GM19193 (cell line): Measurements from ENCODE around the gene FUT1.

Experiments
- POLR2A ChIP-seq: IDR thresholded peaks from 4 replicates; pipeline ENCODE4 v1.6.1; 2011; ENCODE audit not compliant: insufficient read depth, insufficient read length; ENCODE audit errors: extremely low read depth

The FUT1 gene

DNA sequence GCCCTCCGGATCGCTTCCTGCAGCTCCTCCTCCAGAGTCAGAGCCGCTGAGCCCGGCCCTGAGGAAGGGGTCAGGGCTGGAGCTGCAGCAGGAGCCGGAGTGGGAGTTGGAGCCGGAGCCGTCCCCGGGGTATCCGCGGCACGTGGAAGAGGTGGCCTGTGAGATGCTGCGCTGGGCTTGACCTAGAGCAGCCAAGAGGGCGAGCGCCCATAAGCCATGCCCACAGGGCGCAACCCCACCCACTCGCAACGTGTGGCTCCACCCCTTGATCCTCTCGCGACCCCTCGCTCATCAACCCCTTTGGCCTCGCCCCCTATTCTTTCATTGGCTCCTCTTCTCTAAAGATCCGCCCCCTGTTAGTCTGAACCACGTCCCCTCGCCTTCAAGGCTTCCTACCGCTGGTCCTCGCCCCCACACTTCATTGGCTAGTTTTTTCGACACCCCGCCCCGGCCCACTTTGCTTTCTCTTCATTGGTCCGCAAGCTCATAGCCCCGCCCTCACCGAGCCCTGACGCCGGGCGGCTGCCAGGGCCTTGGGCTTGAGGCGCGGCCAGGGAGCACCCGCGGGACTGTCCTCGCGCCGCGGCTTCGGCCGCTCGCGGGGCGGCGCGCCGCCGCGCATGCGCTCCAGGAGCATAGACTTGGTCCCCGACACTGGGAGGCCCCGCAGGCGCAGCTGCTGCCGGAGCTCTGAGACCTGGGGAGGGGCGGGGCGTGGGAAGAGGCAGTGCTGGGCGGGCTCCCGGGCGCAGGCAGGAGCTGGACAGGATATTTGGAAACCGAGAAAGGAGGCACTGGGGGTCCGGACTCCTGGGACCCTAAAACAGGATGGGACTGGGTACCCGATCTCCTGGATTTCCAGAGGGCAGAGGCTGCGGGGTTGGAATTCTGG, 38.3 kb downstream of the FUT1 start:
- peak; percentile 52 for TF ChIP-seq POLR2A

DNA sequence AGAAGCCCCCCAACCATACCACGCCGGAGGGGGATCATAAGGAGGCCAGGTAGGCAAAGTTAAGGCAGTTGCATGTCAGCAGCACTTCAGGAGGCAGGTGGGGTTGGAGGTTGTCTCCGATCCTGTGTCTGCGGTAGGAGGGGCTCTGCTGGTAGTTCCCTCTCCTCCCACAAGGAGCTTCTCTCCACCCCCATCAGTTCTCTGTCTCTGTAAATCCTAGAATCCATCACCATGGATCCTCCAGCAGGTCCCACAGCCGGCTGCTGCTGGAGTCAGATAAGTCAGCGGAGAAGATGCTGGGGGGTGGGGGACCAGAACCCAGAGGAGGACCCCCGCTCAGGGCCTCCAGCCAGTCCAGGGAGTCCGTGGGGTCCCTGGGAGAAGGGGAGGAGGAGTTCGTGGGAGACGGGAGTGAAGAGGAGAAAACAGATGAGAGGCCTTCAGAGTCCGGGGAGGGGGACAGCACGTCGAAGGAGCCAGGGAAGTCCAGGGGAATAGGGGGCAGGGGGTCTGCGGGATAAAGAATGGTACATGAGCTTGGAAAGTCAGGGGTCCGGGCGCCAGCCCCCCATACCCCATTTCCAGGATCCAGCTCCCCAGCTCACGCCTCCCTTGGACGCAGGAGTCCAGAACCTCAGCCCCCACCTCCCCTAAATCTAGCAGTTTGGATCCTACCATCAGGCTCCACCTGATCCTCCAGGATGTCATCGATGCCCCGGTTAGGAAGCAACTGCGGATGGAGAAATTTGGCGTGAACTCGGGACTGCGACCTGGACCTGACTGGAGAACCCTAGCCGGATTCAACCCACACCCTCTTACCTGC, 39.2 kb downstream of the FUT1 start:
- no peak for TF ChIP-seq POLR2A

DNA sequence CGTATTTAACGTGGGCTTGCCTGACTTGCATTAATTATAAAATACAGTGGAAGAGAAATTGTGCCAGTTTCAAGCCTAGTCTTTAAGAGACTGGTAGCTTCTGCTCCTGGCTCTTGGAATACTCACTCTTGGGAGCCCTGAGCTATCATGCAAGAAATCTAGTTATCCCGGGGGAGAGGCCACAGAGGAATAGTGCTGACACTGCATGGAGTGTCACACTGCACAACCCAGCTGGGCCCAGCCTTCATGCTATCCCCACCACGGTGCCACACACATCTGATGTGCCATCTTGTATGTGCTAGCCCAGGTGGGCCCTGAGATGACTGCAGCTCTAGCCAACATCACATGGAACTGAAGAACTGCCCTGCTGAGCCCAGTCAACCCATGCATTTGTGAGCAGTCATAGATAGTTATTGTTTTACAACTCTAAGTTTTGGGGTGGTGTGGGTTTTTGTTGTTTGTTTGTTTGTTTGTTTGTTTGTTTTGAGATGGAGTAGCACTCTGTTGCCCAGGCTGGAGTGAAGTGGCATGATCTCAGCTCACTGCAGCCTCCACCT, 41.3 kb downstream of the FUT1 start:
- TF ChIP-seq POLR2A: no peak

DNA sequence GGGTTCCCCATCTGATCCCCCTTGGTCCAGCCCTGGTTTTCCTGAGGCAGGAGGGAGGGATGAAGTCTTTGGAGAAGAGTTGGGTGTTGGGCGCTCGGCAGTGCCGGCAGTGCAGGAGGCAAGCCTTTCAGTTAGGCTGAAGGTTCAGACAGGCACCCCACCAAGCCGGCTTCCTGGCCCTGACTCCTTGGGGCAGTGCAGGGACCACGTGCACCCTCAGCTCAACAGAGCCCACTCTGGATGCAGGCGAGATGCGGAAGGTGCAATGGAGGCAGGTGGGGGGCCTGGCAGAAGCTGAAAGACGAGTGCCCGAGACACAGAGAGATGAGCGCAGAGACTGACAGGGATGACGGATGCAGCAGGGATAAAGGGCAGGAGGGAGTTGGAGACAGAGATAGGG, 44.0 kb downstream of the FUT1 start:
- TF ChIP-seq POLR2A: no peak

DNA sequence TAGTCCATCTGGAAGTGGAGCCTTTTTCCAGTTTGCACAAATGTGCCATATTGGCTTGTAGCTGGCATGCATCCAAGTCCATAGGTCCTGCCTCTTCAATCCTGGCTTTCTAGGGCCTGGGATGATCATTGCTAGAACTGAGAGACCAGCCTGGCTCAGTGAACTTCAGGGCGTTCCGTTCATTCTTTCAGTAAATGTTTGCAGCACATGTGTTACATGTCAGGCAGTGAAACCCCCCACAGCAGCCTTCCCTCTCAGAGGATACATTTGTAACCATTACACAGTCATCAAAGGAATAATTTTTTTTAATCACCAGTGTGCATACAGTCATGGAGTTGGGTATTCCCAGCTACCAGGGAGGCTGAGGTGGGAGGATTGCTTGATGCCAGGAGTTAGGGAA, 47.0 kb downstream of the FUT1 start:
- TF ChIP-seq POLR2A: no peak

DNA sequence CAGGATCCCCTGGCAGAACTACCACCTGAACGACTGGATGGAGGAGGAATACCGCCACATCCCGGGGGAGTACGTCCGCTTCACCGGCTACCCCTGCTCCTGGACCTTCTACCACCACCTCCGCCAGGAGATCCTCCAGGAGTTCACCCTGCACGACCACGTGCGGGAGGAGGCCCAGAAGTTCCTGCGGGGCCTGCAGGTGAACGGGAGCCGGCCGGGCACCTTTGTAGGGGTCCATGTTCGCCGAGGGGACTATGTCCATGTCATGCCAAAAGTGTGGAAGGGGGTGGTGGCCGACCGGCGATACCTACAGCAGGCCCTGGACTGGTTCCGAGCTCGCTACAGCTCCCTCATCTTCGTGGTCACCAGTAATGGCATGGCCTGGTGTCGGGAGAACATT, 49.1 kb downstream of the FUT1 start:
- TF ChIP-seq POLR2A: no peak

DNA sequence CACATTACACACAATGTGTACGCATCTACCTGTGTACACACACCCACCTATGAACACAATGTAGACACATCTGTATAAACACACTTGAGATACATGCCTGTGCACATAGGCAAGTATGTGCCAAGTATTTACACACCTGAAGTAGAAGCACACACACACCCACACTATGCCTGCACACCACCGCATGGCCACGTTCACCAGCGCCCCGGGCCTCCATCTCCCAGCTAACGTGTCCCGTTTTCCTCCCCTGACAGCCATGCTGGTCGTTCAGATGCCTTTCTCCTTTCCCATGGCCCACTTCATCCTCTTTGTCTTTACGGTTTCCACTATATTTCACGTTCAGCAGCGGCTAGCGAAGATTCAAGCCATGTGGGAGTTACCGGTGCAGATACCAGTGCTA, 49.7 kb downstream of the FUT1 start:
- TF ChIP-seq POLR2A: no peak

DNA sequence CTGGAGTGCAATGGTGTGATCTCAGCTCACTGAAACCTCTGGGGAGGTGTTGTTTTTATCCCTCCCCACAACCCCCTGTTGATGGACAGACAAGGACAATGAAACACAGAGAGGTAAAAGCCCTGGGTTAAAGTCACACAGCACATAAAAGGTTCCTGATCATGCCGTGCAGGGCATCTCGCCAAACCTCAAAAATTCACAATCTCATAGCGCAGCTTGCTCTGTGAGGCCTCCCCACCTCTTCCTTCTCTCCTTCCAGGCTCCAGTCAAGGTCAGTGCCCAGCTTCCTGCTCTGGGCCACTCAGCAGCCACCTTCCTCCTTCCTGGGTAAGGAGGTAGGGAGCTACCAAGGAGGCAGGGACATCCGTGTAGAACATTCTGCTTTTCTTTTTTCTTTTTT, 54.4 kb downstream of the FUT1 start:
- no peak for TF ChIP-seq POLR2A
